Common myeloid progenitor, CD34-positive (primary cell): ENCODE data around the gene ASMTL. TPM values are rescaled to one million over a fixed set of nuclear protein-coding genes. Genes with fewer than 3 reads are reported as not detected.
A peak's percentile ranks its signal among the peaks of the same experiment; 100 is the strongest.

Experiments used
- CTCF ChIA-PET: fragments of 350-600 bp; sonication (Branson Sonifier 250); formaldehyde crosslinking; loops from one replicate; lab custom pipeline; 2021; ENCODE audit warnings: antibody characterized with exemption; lab: Charles Lee
- POLR2A ChIA-PET: fragments of 350-600 bp; sonication (Branson Sonifier 250); formaldehyde crosslinking; loops from one replicate; lab custom pipeline; 2021; ENCODE audit warnings: antibody characterized with exemption; lab: Charles Lee
- DNase-seq, 3 donors: peaks; one replicate each; pipeline versions ENCODE4 v3.0.0 to v3.0.0-alpha.2; 2013
- H3K27ac ChIP-seq, 2 experiments: 1 replicate in 1 of 2; 2 replicates in 1 of 2; pipeline ENCODE4 v1.7.0; 2013; ENCODE audit warnings: inconsistent platforms in 2 of 2, low read length in 2 of 2, mild to moderate bottlenecking in 2 of 2, low read depth in 1 of 2, moderate library complexity in 1 of 2; ENCODE audit not compliant: severe bottlenecking in 2 of 2, insufficient read depth in 1 of 2, poor library complexity in 1 of 2
- H3K27me3 ChIP-seq, 5 experiments: replicated peaks in 2 of 5; 1 replicate in 3 of 5; 2 replicates in 2 of 5; pipeline versions ENCODE4 v1.6.1 to v1.7.0; 2013; ENCODE audit warnings: low read length in 4 of 5, mild to moderate bottlenecking in 2 of 5, moderate library complexity in 2 of 5, inconsistent platforms in 1 of 5; ENCODE audit not compliant: insufficient read depth in 5 of 5, control insufficient read depth in 4 of 5
- H3K36me3 ChIP-seq, 4 experiments: 1 replicate in 2 of 4; 2 replicates in 2 of 4; pipeline versions ENCODE4 v1.6.1 to v1.7.0; 2013; ENCODE audit warnings: low read length in 3 of 4, control low read depth in 1 of 4, mild to moderate bottlenecking in 1 of 4; ENCODE audit not compliant: control insufficient read depth in 4 of 4, insufficient read depth in 4 of 4
- H3K4me1 ChIP-seq, 4 experiments: 1 replicate in 3 of 4; 2 replicates in 1 of 4; pipeline versions ENCODE4 v1.6.1 to v1.7.1; 2013; ENCODE audit warnings: low read length in 3 of 4, mild to moderate bottlenecking in 3 of 4, control low read depth in 1 of 4, inconsistent platforms in 1 of 4, moderate library complexity in 1 of 4; ENCODE audit not compliant: control insufficient read depth in 4 of 4, insufficient read depth in 4 of 4; ENCODE audit errors: control extremely low read depth in 1 of 4
- H3K4me3 ChIP-seq, 7 experiments: 1 replicate in 4 of 7; 2 replicates in 3 of 7; pipeline versions ENCODE4 v1.5.1 to v1.7.0; 2013; ENCODE audit warnings: mild to moderate bottlenecking in 7 of 7, low read length in 6 of 7, moderate library complexity in 6 of 7, inconsistent platforms in 2 of 7, low read depth in 2 of 7, control low read depth in 1 of 7; ENCODE audit not compliant: insufficient read depth in 4 of 7, control insufficient read depth in 1 of 7; ENCODE audit errors: extremely low read depth in 1 of 7
- H3K9me3 ChIP-seq, 5 experiments: 1 replicate in 4 of 5; 2 replicates in 1 of 5; pipeline versions ENCODE4 v1.6.1 to v1.7.1; 2013; ENCODE audit warnings: low read length in 4 of 5, mild to moderate bottlenecking in 2 of 5, inconsistent platforms in 1 of 5, low read depth in 1 of 5, moderate library complexity in 1 of 5; ENCODE audit not compliant: control insufficient read depth in 4 of 5, insufficient read depth in 2 of 5; ENCODE audit errors: control extremely low read depth in 1 of 5
- WGBS: methylation state at CpG from one replicate; pipeline ENCODE4 v1.1.5; 2013; ENCODE audit not compliant: insufficient coverage; 5-methylcytosine and 5-hydroxymethylcytosine counted together
- polyA plus RNA-seq: library from polyadenylated mRNA; unstranded; fragments of 120-200 nt; gene quantifications from one replicate; pipeline ENCODE4 v1.2.1, GENCODE V29; 2013

The ASMTL gene, protein sequence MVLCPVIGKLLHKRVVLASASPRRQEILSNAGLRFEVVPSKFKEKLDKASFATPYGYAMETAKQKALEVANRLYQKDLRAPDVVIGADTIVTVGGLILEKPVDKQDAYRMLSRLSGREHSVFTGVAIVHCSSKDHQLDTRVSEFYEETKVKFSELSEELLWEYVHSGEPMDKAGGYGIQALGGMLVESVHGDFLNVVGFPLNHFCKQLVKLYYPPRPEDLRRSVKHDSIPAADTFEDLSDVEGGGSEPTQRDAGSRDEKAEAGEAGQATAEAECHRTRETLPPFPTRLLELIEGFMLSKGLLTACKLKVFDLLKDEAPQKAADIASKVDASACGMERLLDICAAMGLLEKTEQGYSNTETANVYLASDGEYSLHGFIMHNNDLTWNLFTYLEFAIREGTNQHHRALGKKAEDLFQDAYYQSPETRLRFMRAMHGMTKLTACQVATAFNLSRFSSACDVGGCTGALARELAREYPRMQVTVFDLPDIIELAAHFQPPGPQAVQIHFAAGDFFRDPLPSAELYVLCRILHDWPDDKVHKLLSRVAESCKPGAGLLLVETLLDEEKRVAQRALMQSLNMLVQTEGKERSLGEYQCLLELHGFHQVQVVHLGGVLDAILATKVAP
- polyA plus RNA-seq: 36.9 TPM

- ChIA-PET CTCF (no interaction called here), POLR2A (no interaction called here)
- WGBS: under 1% methylated on average over 40 of the region's 76 CpGs
- H3K36me3 ChIP-seq: peaks cover 0 to 14% (median 2%) of the 10 kb centered on the region in 4 experiments
- peaks cover 2 to 23% (median 19%) of the 10 kb centered on the region in 4 experiments for H3K4me1 ChIP-seq
- H3K4me3 ChIP-seq: peak within 1 kb of the TSS; percentile 79 to 95 (median 86)
- peaks cover 0 to 10% (median 0%) of the 10 kb centered on the region in 5 experiments for H3K9me3 ChIP-seq
- H3K27ac ChIP-seq: peak within 1 kb of the TSS; percentile 72 to 79
- H3K27me3 ChIP-seq: no peaks in the 10 kb centered on the region
- peak; percentile 96 to 98 (median 97) for DNase-seq
These were observed at the start of gene ASMTL for GRCh38 chrX:1452516-1453394. Gene ASMTL, minus strand, starts transcription at chrX:1452909. Its CDS starts 69 bp downstream, at chrX:1452840.

GRCh38 chrX:1502241-1502640 is 49.5 kb upstream of the ASMTL start:
- H3K27ac ChIP-seq: peak overlapping the region in 1 of 2 experiments; percentile 64
- no peaks in the 10 kb centered on the region for H3K9me3 ChIP-seq
- CTCF ChIA-PET: no interaction called here
- H3K27me3 ChIP-seq: no peaks in the 10 kb centered on the region
- peak overlapping the region in 3 of 7 experiments; percentile 2 to 26 (median 20) for H3K4me3 ChIP-seq
- POLR2A ChIA-PET: no interaction called here
- peaks cover 5 to 35% (median 25%) of the 10 kb centered on the region in 4 experiments for H3K4me1 ChIP-seq
- WGBS: 4% methylated on average over 11 of the region's 12 CpGs
- DNase-seq: peak; percentile 69 to 91 (median 89)
- peaks cover 3 to 40% (median 21%) of the 10 kb centered on the region in 4 experiments for H3K36me3 ChIP-seq

GRCh38 chrX:1500701-1501624 is 48.3 kb upstream of the ASMTL start:
- H3K9me3 ChIP-seq: no peaks in the 10 kb centered on the region
- H3K27ac ChIP-seq: no peak overlapping the region
- peak overlapping the region in 1 of 7 experiments; percentile 16 for H3K4me3 ChIP-seq
- H3K4me1 ChIP-seq: peaks cover 5 to 35% (median 26%) of the 10 kb centered on the region in 4 experiments
- POLR2A ChIA-PET: no interaction called here
- peaks cover 0 to 37% (median 17%) of the 10 kb centered on the region in 4 experiments for H3K36me3 ChIP-seq
- CTCF ChIA-PET: no interaction called here
- no peaks in the 10 kb centered on the region for H3K27me3 ChIP-seq
- 86% methylated on average over 18 of the region's 23 CpGs for WGBS
- peak in 2 of 3 donors; percentile 72 to 78 for DNase-seq

- H3K4me3 ChIP-seq: no peak overlapping the region
- POLR2A ChIA-PET: no interaction called here
- H3K9me3 ChIP-seq: no peaks in the 10 kb centered on the region
- CTCF ChIA-PET: no interaction called here
- WGBS: 98% methylated on average over 12 of the region's 12 CpGs
- no peaks in the 10 kb centered on the region for H3K27me3 ChIP-seq
- peaks cover 0 to 30% (median 19%) of the 10 kb centered on the region in 4 experiments for H3K4me1 ChIP-seq
- peaks cover 4 to 40% (median 24%) of the 10 kb centered on the region in 4 experiments for H3K36me3 ChIP-seq
- DNase-seq: no peak
- no peak overlapping the region for H3K27ac ChIP-seq
These were observed 43.4 kb upstream of the ASMTL start for GRCh38 chrX:1496076-1496475.

DNA sequence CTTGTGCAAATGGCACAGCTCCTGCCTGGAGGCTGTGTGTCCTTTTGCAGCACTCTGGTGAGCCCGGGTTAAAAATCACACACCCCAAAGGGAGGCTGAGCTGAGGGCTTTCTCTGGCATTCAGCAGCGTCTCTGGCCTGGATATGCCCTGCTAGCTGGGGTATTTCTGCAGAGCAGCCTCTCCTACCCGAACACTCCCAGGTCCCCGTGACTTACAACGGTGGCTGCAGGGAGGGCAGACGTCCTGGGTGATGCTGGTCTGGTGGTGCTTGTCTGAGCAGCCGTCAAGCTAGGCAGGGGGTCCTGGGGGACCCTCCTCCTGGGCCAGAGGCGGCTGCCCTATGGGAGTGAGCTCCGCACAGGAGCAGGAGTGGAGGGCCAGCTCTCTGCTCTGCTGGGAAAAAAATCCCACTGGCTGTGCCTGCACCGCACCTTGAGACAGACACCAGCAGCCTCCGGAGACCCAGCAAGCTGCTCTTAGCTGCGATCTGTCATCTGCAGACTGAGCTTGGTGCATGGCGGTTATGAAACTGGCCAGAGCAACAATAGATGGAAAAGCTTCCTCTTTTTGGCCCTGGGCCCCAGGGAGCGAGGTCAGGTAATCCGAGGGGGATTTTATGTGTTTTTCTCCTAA is 41.3 kb upstream of the ASMTL start:
- Histone ChIP-seq H3K27ac (peak overlapping the region; percentile 20 to 58), H3K4me1 (peaks cover 0 to 30% (median 17%) of the 10 kb centered on the region in 4 experiments), H3K4me3 (peak overlapping the region in 4 of 7 experiments; percentile 33 to 54 (median 43)), H3K9me3 (no peaks in the 10 kb centered on the region), H3K36me3 (peaks cover 7 to 42% (median 22%) of the 10 kb centered on the region in 4 experiments), H3K27me3 (no peaks in the 10 kb centered on the region)
- WGBS: 19% methylated on average over 9 of the region's 15 CpGs
- DNase-seq: peak in 2 of 3 donors; percentile 73 to 82
- ChIA-PET CTCF (no interaction called here), POLR2A (no interaction called here)
